Uterus (tissue), 4 donors: ENCODE data around the gene BOD1. TPM values are rescaled to one million over a fixed set of nuclear protein-coding genes. Genes with fewer than 3 reads are reported as not detected.

ENCODE experiments used
- DNase-seq, 2 donors: peaks; one replicate each; pipeline ENCODE4 v3.0.0-alpha.2; 2019 to 2020
- H3K27ac ChIP-seq, 2 donors: fragments of 200-600 bp; sonication (generic); 1 replicate in 1 of 2; 2 replicates in 1 of 2; pipeline ENCODE4 v1.5.1; 2016 to 2018
- H3K27me3 ChIP-seq, 2 donors: fragments of 200-600 bp; sonication (generic); one replicate each; pipeline ENCODE4 v1.5.1; 2018 to 2019; ENCODE audit warnings: control low read depth in 1 of 2
- H3K36me3 ChIP-seq, 2 donors: fragments of 200-600 bp; sonication (generic); one replicate each; pipeline ENCODE4 v1.5.1; 2019; ENCODE audit warnings: control low read depth in 1 of 2
- H3K4me1 ChIP-seq, 2 donors: fragments of 200-600 bp; sonication (generic); one replicate each; pipeline ENCODE4 v1.5.1; 2018 to 2019; ENCODE audit warnings: control low read depth in 1 of 2
- H3K4me3 ChIP-seq, 2 donors: fragments of 200-600 bp; sonication (generic); 1 replicate in 1 of 2; 2 replicates in 1 of 2; pipeline ENCODE4 v1.5.1; 2018 to 2019; ENCODE audit warnings: mild to moderate bottlenecking in 1 of 2
- H3K9me3 ChIP-seq, 2 donors: fragments of 200-600 bp; sonication (generic); one replicate each; pipeline ENCODE4 v1.5.1; 2019; ENCODE audit warnings: control low read depth in 1 of 2
- CTCF ChIP-seq, 4 experiments: fragments of 200-600 bp in 2 of 4; fragments of 450-650 bp in 2 of 4; sonication (generic) in 2 of 4; IDR thresholded peaks; one replicate each; pipeline ENCODE4 v1.5.1; 2016 to 2019; ENCODE audit warnings: antibody characterized with exemption in 4 of 4, mild to moderate bottlenecking in 2 of 4, moderate library complexity in 1 of 4
- POLR2A ChIP-seq, 2 donors: fragments of 450-650 bp; IDR thresholded peaks; one replicate each; pipeline ENCODE4 v1.6.1; 2016; ENCODE audit warnings: antibody characterized with exemption in 2 of 2, mild to moderate bottlenecking in 1 of 2, moderate library complexity in 1 of 2
- intact Hi-C: fragments of 100-400 bp; cut with DNase I; formaldehyde crosslinking; loops from one replicate; pipeline ENCODE4 v1.15.1; 2023; ENCODE audit warnings: low total_unique reads
- total RNA-seq, 4 donors: library from RNA; depleted of rRNA in 3 of 4; stranded (reverse); fragments of >200 nt in 3 of 4; gene quantifications; one replicate each; pipeline versions ENCODE4 v1.1.0 to v1.2.4, GENCODE V29; 2014 to 2023
- donor health status: DM: yes; HTN: yes; CAD: no.

BOD1 gene
- total RNA-seq, 4 donors from 2014 or later, result 48.2 to 64.8 (median 57.2) TPM

- no peaks in the 10 kb centered on the region for H3K27me3 ChIP-seq
Measured at GRCh38 chr5:173645437-173645807, 29.0 kb upstream of the BOD1 start.

GRCh38 chr5:173644673-173645436 is 28.4 kb upstream of the BOD1 start:
- no peak overlapping the region for H3K27ac ChIP-seq

More at GRCh38 chr5:173645437-173645807, 29.0 kb upstream of the BOD1 start:
- H3K27ac ChIP-seq, result no peak overlapping the region
- intact Hi-C loops, result no loop called here
- H3K36me3 ChIP-seq, result no peaks in the 10 kb centered on the region
- H3K9me3 ChIP-seq, result no peaks in the 10 kb centered on the region
- peak in 1 of 2 donors; percentile 1 for DNase-seq
- TF ChIP-seq POLR2A (IDR thresholded peaks at IDR 0.05) (no peak), CTCF (IDR thresholded peaks at IDR 0.05) (no peak)
- H3K4me1 ChIP-seq, result no peaks in the 10 kb centered on the region
- no peak overlapping the region for H3K4me3 ChIP-seq

GRCh38 chr5:173643964-173644363 is 27.5 kb upstream of the BOD1 start:
- no peak for TF ChIP-seq CTCF (IDR thresholded peaks at IDR 0.05)
- no peak for TF ChIP-seq POLR2A (IDR thresholded peaks at IDR 0.05)
- Histone ChIP-seq H3K4me3 (no peak overlapping the region), H3K27me3 (no peaks in the 10 kb centered on the region), H3K27ac (no peak overlapping the region), H3K36me3 (no peaks in the 10 kb centered on the region), H3K4me1 (no peaks in the 10 kb centered on the region), H3K9me3 (no peaks in the 10 kb centered on the region)
- DNase-seq, result peak in 1 of 2 donors; percentile 2
- intact Hi-C loops, result no loop called here

More at GRCh38 chr5:173644673-173645436, 28.4 kb upstream of the BOD1 start:
- DNase-seq, result no peak
- no peaks in the 10 kb centered on the region for H3K27me3 ChIP-seq
- H3K4me3 ChIP-seq, result no peak overlapping the region
- no peaks in the 10 kb centered on the region for H3K9me3 ChIP-seq
- no peaks in the 10 kb centered on the region for H3K4me1 ChIP-seq
- intact Hi-C loops, result no loop called here
- TF ChIP-seq CTCF (IDR thresholded peaks at IDR 0.05), result no peak
- no peak for TF ChIP-seq POLR2A (IDR thresholded peaks at IDR 0.05)
- no peaks in the 10 kb centered on the region for H3K36me3 ChIP-seq

GRCh38 chr5:173642895-173643481 is 26.5 kb upstream of the BOD1 start:
- DNase-seq, result no peak
- Histone ChIP-seq H3K9me3 (no peaks in the 10 kb centered on the region), H3K4me3 (no peak overlapping the region), H3K27ac (no peak overlapping the region), H3K4me1 (no peaks in the 10 kb centered on the region), H3K36me3 (no peaks in the 10 kb centered on the region), H3K27me3 (no peaks in the 10 kb centered on the region)
- intact Hi-C loops, result no loop called here
- no peak for TF ChIP-seq POLR2A (IDR thresholded peaks at IDR 0.05)
- no peak for TF ChIP-seq CTCF (IDR thresholded peaks at IDR 0.05)

- intact Hi-C loops, result no loop called here
- Histone ChIP-seq H3K4me1 (no peaks in the 10 kb centered on the region), H3K9me3 (no peaks in the 10 kb centered on the region), H3K27me3 (no peaks in the 10 kb centered on the region), H3K27ac (no peak overlapping the region), H3K4me3 (no peak overlapping the region), H3K36me3 (no peaks in the 10 kb centered on the region)
- DNase-seq, result no peak
- TF ChIP-seq CTCF (IDR thresholded peaks at IDR 0.05) (no peak), POLR2A (IDR thresholded peaks at IDR 0.05) (no peak)
Measured at GRCh38 chr5:173642191-173642816, 25.9 kb upstream of the BOD1 start.
